Stimulated activated CD4-positive, alpha-beta T cell treated with anti-CD3 and anti-CD28 coated beads, Interleukin-4, amount 100 ng/mL, for 24 hours (primary cell): ENCODE data around the gene PGAP6.
"Not testable (repeated sequence)": the region's sequence is repeated elsewhere in the genome, so short reads cannot be mapped to it uniquely, and the experiment has no call there.

Experiments used
- DNase-seq: peaks from one replicate; pipeline ENCODE4 v3.0.0-alpha.2; 2020

Gene PGAP6

GRCh38 chr16:346587-346986 lies 35.2 kb downstream of the PGAP6 start:
- no peak for DNase-seq

DNA sequence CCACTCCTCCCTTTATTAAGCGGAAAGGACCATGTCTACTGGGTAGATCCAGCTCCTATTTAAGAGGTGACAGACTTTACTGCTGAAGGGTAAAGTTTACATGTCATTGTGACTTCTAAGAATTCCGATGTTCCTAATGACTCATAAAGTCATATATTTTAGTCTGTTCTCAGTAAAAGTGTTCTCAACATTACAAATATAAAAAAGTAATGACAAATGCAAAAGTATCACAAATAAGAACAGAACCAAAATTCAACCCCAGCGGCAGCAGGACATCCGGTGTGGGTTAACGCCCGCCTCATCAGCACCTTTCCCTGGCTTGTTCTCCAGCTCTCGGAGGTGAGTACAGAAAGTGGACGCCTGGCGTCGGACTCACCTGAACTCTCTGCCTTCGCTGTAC lies 36.0 kb downstream of the PGAP6 start:
- DNase-seq, result no peak

- no peak for DNase-seq
Observed at GRCh38 chr16:342455-343213, 39.1 kb downstream of the PGAP6 start.

DNA sequence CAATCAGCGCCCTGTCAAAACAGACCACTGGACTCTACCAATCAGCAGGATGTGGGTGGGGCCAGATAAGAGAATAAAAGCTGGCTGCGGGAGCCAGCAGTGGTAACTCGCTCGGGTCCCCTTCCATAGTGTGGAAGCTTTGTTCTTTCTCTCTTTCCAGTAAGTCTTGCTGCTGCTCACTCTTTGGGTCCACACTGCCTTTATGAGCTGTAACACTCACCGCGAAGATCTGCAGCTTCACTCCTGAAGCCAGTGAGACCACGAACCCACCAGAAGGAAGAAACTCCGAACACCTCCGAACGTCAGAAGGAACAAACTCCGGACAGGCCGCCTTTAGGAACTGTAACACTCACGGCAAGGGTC lies 39.8 kb downstream of the PGAP6 start:
- DNase-seq, result not testable (repeated sequence)

DNA sequence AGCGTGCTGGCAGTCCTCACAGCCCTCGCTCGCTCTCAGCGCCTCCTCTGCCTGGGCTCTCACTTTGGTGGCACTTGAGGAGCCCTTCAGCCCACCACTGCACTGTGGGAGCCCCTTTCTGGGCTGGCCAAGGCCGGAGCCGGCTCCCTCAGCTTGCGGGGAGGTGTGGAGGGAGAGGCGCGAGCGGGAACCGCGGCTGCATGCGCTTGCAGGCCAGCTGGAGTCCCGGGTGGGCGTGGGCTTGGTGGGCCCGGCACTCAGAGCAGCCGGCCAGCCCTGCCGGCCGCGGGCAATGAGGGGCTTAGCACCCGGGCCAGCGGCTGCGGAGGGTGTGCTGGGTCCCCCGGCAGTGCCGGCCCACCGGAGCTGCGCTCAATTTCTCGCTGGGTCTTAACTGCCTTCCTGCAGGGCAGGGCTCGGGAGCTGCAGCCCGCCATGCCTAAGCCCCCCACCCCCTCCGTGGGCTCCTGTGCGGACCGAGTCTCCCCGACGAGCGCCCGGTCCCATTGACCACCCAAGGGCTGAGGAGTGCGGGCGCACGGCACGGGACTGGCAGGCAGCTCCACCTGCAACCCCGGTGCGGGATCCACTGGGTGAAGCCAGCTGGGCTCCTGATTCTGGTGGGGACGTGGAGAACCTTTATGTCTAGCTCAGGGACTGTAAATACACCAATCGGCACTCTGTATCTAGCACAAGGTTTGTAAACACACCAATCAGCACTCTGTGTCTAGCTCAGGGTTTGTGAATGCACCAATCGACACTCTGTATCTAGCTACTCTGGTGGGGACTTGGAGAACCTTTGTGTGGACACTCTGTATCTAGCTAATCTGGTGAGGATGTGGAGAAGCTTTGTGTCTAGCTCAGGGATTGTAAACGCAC lies 40.4 kb downstream of the PGAP6 start:
- DNase-seq, result not testable (repeated sequence)

- no peak for DNase-seq
Observed at GRCh38 chr16:340370-341091, 41.2 kb downstream of the PGAP6 start.

GRCh38 chr16:339680-340079 lies 42.1 kb downstream of the PGAP6 start:
- DNase-seq, result no peak

- DNase-seq, result no peak
Observed at GRCh38 chr16:337975-338575, 43.7 kb downstream of the PGAP6 start.

GRCh38 chr16:337437-337836 lies 44.3 kb downstream of the PGAP6 start:
- DNase-seq, result no peak

DNA sequence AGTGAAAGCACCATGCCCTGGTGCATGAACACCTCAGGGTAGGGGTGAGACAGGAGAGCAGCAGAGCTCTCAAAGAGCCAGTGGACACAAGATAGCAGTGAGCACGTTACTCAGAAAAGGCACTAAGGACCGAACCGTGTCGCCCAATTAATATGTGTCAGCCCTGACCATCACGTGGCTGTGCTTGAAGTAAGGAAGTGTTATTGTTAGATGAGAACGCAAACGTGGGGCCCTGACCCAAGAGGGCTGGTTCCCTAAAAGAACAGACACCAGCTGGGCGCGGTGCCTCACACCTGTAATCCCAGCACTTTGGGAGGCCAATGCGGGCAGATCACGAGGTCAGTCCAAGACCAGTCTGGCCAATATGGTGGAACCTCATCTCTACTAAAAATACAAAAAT lies 45.5 kb downstream of the PGAP6 start:
- DNase-seq, result no peak

DNA sequence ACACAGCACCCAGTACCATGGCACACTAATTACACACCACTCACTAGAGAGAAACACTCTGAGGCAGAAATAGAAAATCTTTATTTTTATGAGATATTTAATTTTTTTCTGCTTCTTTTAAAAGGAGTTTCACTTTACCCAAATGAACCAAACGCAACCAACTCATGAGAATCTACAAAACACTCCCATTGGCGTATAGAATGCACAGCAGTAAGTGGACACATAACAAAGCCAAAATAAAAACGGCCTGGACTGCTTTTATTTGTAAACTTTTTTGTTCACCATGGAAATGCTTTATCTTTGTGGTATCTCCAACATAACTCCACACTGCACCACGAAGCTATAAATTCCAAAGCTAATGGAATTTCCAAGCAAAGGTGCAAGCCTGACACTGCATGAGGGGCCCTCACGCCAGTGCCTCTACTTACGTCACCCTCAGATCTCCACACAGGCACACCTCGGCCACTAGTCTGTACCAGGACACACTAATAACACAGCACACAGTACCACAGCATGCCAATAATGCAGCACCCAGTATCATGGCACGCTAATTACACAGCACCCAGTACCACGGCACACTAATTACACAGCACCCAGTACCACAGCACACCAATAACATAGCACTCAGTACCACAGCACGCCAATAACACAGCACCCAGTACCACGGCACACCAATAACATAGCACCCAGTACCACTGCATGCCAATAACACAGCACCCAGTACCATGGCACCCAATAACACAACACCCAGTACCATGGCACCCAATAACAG lies 46.7 kb downstream of the PGAP6 start:
- not testable (repeated sequence) for DNase-seq

DNA sequence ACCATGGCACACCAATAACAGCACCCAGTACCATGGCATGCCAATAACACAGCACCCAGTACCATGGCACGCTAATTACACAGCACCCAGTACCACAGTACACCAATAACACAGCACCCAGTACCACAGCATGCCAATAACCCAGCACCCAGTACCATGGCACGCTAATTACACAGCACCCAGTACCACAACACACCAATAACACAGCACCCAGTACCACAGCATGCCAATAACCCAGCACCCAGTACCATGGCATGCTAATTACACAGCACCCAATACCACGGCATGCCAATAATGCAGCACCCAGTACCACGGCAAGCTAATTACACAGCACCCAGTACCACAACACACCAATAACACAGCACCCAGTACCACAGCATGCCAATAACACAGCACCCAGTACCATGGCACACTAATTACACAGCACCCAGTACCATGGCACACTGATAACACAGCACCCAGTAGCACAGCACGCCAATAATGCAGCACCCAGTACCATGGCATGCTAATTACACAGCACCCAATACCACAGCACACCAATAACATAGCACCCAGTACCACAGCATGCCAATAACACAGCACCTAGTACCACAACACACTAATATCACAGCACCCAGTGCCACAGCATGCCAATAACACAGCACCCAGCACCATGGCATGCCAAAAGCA lies 47.5 kb downstream of the PGAP6 start:
- not testable (repeated sequence) for DNase-seq

GRCh38 chr16:333406-334094 lies 48.2 kb downstream of the PGAP6 start:
- no peak for DNase-seq

DNA sequence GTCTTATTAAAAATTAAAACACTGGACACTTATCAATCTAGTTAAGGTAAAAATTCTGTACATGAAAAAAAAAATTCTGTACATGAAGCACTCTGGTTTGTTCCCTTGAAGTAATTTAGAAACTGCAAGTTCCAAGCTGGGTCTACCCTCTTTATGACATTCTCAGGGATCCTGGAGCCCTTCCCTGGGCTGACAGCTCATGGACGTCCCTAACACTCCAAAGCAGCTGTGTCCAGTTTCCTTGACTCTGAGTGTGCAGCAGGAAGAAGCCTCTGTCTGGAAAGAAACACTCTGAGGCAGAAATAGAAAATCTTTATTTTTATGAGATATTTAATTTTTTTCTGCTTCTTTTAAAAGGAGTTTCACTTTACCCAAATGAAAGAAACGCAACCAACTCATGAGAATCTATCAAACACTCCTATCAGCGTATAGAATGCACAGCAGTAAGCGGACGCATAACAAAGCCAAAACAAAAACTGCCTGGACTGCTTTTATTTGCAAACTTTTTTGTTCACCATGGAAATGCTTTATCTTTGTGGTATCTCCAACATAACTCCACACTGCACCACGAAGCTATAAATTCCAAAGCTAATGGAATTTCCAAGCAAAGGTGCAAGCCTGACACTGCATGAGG lies 50.5 kb downstream of the PGAP6 start:
- DNase-seq, result not testable (repeated sequence)

DNA sequence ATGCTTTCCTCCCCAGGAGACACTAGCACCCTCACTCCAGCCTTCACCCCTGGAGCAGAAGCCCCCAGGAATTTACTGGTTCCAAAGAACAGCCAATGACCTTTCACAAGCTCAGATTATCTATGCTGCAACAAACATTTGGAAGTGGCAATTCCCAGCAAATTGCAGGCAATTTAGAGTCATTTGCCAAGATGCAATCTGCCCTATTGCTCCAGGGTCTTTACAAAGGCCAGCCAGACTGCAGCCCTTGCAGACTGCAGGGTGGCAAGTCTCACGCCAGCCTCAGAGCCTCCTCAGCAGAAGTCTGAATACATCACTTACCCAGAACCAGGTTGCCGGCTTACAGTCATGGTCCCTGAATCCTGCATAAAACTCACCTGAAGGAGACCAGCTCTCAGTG lies 51.0 kb downstream of the PGAP6 start:
- no peak for DNase-seq

DNA sequence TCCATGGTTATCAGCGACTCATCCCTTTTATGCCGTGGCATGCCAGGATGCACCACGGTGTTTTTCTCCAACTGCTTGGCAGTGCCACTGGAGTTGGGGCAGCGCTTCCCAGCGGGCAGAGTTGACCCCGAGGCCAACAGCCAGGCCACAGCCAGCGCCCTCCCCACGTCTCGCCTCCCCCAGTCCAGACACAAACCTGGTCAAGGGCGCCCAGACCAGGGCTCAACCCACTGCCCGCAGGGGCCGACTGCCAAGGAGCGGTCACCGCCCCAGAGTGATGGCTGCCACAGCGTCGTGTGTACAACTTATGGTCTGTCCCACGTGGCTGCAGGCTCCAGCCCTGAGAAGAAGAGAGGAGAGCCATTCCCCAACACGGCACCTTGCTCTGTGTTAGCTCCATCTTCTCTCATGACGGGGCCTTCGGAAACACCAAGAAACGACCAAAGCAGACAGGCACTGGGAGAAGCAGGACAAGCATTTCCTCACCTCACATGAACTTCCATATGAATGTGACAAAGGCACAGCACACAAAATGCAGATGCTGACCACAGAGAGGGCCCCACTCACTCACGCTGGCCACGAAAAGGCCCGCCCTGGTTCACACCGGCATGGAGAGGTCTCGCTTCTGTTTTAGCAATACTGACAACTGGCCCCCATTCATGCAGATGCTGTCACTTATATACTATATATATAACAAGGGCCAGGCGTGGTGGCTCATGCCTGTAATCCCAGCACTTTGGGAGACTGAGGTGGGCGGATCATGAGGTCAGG lies 56.2 kb downstream of the PGAP6 start:
- DNase-seq, result no peak

DNA sequence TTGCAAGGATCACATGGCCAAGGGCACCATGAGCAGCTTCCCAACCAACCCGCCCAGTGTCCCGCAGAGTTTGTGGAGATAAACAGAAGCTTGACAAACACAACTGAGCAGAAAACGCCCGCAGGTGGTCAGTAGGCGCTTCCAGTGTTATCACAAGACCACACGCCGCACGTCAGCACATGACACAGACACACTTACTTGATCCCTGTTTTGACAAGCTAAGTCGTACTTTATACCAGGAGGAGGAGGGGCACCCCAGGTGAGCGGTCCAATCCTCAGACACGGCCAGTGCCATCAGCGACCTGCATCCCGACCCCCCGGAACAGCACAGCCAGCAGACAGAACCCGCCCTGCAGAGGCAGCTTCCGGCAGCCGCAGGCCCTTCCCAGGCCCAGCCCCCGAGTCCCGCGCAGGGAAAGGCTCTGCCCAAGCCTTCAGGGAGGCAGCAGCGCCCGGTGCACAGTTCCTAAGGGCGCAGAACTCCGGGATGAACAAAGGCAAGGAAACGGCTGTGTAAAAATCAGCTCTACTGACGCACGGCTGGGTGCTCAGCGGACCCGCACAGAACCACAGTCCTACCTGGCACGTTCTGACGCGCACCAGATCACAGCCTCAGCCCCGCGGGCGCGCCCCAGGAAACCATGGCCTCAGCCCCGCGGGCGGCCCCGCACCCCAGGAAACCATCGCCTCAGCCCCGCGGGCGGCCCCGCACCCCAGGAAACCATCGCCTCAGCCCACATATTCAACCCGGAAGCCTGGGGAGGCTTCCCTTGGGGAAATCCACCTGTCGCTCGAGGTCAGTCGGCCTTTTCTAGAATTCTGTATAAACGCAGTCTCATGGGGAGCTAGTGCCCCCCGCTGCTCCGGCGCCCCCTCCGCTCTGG lies 57.1 kb downstream of the PGAP6 start:
- peak; percentile 53 for DNase-seq

DNA sequence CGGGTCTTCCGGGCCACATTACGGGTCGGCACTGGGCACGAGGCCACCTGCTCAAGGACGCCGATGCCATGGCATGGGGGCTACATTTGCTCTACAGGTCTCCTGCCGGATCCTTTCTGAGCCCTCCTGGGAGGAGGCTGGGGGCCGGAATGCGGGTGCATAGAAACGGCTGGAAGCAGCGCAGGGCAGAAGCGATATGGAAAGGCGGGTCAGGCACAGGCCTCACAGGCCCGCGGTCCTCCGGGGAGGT lies 57.7 kb downstream of the PGAP6 start:
- DNase-seq, result no peak
